GM12892 (cell line): ENCODE measurements around the gene EEF1A2.

Experiments
- DNase-seq: peaks from one replicate; pipeline ENCODE4 v3.0.0; 2011; ENCODE audit not compliant: insufficient read length
- FAIRE-seq: peaks from 2 replicates; lab custom pipeline; 2011; peaks lifted over from hg19 to GRCh38; lab: Jason Lieb, UNC
- POLR2A ChIP-seq: IDR thresholded peaks from 2 replicates; pipeline ENCODE4 v1.6.1; 2011; ENCODE audit warnings: low read depth, low read length, control low read depth
- POLR2AphosphoS5 ChIP-seq: IDR thresholded peaks from 2 replicates; pipeline ENCODE4 v1.6.1; 2011; ENCODE audit warnings: low read depth, low read length, control low read depth
- TAF1 ChIP-seq: IDR thresholded peaks from 2 replicates; pipeline ENCODE4 v1.6.1; 2011; ENCODE audit warnings: low read depth, mild to moderate bottlenecking, control low read depth, low read length, borderline replicate concordance

EEF1A2 gene

GRCh38 chr20:63446216-63447024 lies 52.5 kb downstream of the EEF1A2 start:
- TF ChIP-seq POLR2A, result no peak
- no peak for TF ChIP-seq TAF1
- TF ChIP-seq POLR2AphosphoS5, result no peak
- no peak for DNase-seq
- no peak for FAIRE-seq

GRCh38 chr20:63445075-63445734 lies 53.7 kb downstream of the EEF1A2 start:
- FAIRE-seq (no peak), DNase-seq (no peak)
- TF ChIP-seq POLR2A, result no peak

- FAIRE-seq, result no peak
- DNase-seq, result no peak
- TF ChIP-seq POLR2A (no peak), POLR2AphosphoS5 (no peak)
Observed at GRCh38 chr20:63444548-63444947, 54.3 kb downstream of the EEF1A2 start.

- FAIRE-seq (no peak), DNase-seq (no peak)
- no peak for TF ChIP-seq POLR2AphosphoS5
Observed at GRCh38 chr20:63443606-63444395, 55.1 kb downstream of the EEF1A2 start.

- peak; percentile 69 for DNase-seq
Observed at GRCh38 chr20:63442100-63442493, 56.8 kb downstream of the EEF1A2 start.

GRCh38 chr20:63441136-63442099 lies 57.5 kb downstream of the EEF1A2 start:
- DNase-seq (peak; percentile 58), FAIRE-seq (no peak)
- TF ChIP-seq POLR2AphosphoS5 (no peak), TAF1 (no peak), POLR2A (no peak)

More at GRCh38 chr20:63442100-63442493, 56.8 kb downstream of the EEF1A2 start:
- FAIRE-seq, result peak; percentile 92
- TF ChIP-seq POLR2A (no peak), POLR2AphosphoS5 (no peak)

- no peak for FAIRE-seq
- no peak for TF ChIP-seq POLR2AphosphoS5
- no peak for TF ChIP-seq TAF1
- no peak for TF ChIP-seq POLR2A
Observed at GRCh38 chr20:63440366-63440955, 58.4 kb downstream of the EEF1A2 start.

GRCh38 chr20:63439866-63440265 lies 59.0 kb downstream of the EEF1A2 start:
- DNase-seq (no peak), FAIRE-seq (no peak)
- TF ChIP-seq POLR2A, result no peak
- TF ChIP-seq POLR2AphosphoS5, result no peak

More at GRCh38 chr20:63440366-63440955, 58.4 kb downstream of the EEF1A2 start:
- DNase-seq, result no peak

GRCh38 chr20:63438121-63438520 lies 60.8 kb downstream of the EEF1A2 start:
- TF ChIP-seq POLR2A, result no peak
- no peak for TF ChIP-seq POLR2AphosphoS5
- TF ChIP-seq TAF1, result no peak
- no peak for FAIRE-seq
- no peak for DNase-seq
